Lung (tissue), 12 donors: ENCODE results near the gene TLE4. TPM values are rescaled to one million over a fixed set of nuclear protein-coding genes. Genes with fewer than 3 reads are reported as not detected.
"Not testable (repeated sequence)": the region's sequence is repeated elsewhere in the genome, so short reads cannot be mapped to it uniquely, and the experiment has no call there.

ENCODE experiments used
- ATAC-seq: fragments of 200-7000 bp; cut with Tn5 transposase; one replicate; pipeline ENCODE4 v1.9.1; 2020; ENCODE audit warnings: moderate number of reproducible peaks; ENCODE audit not compliant: insufficient read depth, low FRiP score
- DNase-seq, 3 donors: peaks; one replicate each; pipeline ENCODE4 v3.0.0-alpha.2; 2013 to 2017
- H3K27ac ChIP-seq, 2 donors: one replicate each; pipeline ENCODE4 v1.5.1; 2013; ENCODE audit warnings: mild to moderate bottlenecking in 2 of 2, moderate library complexity in 2 of 2, control low read depth in 1 of 2, inconsistent platforms in 1 of 2, low read depth in 1 of 2, low read length in 1 of 2
- H3K27me3 ChIP-seq, 3 donors: one replicate each; pipeline ENCODE4 v1.5.1; 2013; ENCODE audit warnings: low read length in 2 of 3; ENCODE audit not compliant: control insufficient read depth in 3 of 3, insufficient read depth in 3 of 3
- H3K36me3 ChIP-seq, 4 donors: one replicate each; pipeline ENCODE4 v1.5.1; 2013; ENCODE audit warnings: low read length in 4 of 4, mild to moderate bottlenecking in 1 of 4, moderate library complexity in 1 of 4; ENCODE audit not compliant: control insufficient read depth in 4 of 4, insufficient read depth in 4 of 4
- H3K4me1 ChIP-seq, 5 donors: one replicate each; pipeline ENCODE4 v1.5.1; 2013; ENCODE audit warnings: low read length in 5 of 5, mild to moderate bottlenecking in 2 of 5, moderate library complexity in 1 of 5; ENCODE audit not compliant: control insufficient read depth in 5 of 5, insufficient read depth in 5 of 5
- H3K4me3 ChIP-seq: one replicate; pipeline ENCODE4 v1.5.1; 2013; ENCODE audit warnings: mild to moderate bottlenecking, control low read depth, moderate library complexity
- H3K9ac ChIP-seq, 2 donors: one replicate each; pipeline ENCODE4 v1.5.1; 2013; ENCODE audit warnings: low read length in 2 of 2, control low read depth in 1 of 2; ENCODE audit not compliant: insufficient read depth in 1 of 2
- H3K9me3 ChIP-seq, 4 donors: one replicate each; pipeline ENCODE4 v1.5.1; 2013; ENCODE audit warnings: low read length in 3 of 4, mild to moderate bottlenecking in 1 of 4, moderate library complexity in 1 of 4; ENCODE audit not compliant: control insufficient read depth in 4 of 4, insufficient read depth in 3 of 4
- WGBS, 2 donors: extraction: QIAGEN DNeasy Blood & Tissue Kit; methylation state at CpG; one replicate each; pipeline ENCODE4 v1.1.7; 2013; 5-methylcytosine and 5-hydroxymethylcytosine counted together
- polyA plus RNA-seq, 2 donors: library from polyadenylated mRNA; stranded (reverse); fragments of 200-250 nt; gene quantifications; one replicate each; pipeline ENCODE4 v1.2.1, GENCODE V29; 2013
- total RNA-seq, 2 donors: library from RNA; depleted of rRNA in 1 of 2; stranded (reverse); fragments of >200 nt in 1 of 2; gene quantifications; one replicate each; pipeline ENCODE4 v1.2.1, GENCODE V29; 2014 to 2021
- TF ChIP-seq, protein P1 (sequence below): IDR thresholded peaks from 2 replicates; pipeline ENCODE4 v1.5.1; 2012; ENCODE audit warnings: mild to moderate bottlenecking; ENCODE audit errors: control extremely low read depth, extremely low read depth
- donor health status: control.
- donor health status: control.
- donor health status: Bipolar disorder and iron deficiency.
- donor health status: healthy.
- donor health status: DM: yes; HTN: yes; CAD: no.

TLE4 gene
- total and polyA plus RNA-seq, 4 donors, result 6.1 to 44.1 (median 26.3) TPM

GRCh38 chr9:79542735-79543620 lies 28.8 kb upstream of the TLE4 start:
- Histone ChIP-seq H3K4me3 (no peak overlapping the region), H3K9ac (no peak overlapping the region), H3K4me1 (no peaks in the 10 kb centered on the region), H3K36me3 (no peaks in the 10 kb centered on the region), H3K27me3 (no peaks in the 10 kb centered on the region), H3K27ac (no peak overlapping the region), H3K9me3 (no peaks in the 10 kb centered on the region)
- TF ChIP-seq, protein P1, sequence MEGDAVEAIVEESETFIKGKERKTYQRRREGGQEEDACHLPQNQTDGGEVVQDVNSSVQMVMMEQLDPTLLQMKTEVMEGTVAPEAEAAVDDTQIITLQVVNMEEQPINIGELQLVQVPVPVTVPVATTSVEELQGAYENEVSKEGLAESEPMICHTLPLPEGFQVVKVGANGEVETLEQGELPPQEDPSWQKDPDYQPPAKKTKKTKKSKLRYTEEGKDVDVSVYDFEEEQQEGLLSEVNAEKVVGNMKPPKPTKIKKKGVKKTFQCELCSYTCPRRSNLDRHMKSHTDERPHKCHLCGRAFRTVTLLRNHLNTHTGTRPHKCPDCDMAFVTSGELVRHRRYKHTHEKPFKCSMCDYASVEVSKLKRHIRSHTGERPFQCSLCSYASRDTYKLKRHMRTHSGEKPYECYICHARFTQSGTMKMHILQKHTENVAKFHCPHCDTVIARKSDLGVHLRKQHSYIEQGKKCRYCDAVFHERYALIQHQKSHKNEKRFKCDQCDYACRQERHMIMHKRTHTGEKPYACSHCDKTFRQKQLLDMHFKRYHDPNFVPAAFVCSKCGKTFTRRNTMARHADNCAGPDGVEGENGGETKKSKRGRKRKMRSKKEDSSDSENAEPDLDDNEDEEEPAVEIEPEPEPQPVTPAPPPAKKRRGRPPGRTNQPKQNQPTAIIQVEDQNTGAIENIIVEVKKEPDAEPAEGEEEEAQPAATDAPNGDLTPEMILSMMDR, result no peak
- 90 to 91% methylated on average over 3 of the region's 3 CpGs for WGBS, 2 donors
- ATAC-seq (no peak), DNase-seq (no peak)

GRCh38 chr9:79544375-79544774 lies 27.4 kb upstream of the TLE4 start:
- not testable (repeated sequence) for H3K4me1 ChIP-seq, H3K4me3 ChIP-seq, H3K9me3 ChIP-seq, H3K27ac ChIP-seq, DNase-seq, ATAC-seq, H3K36me3 ChIP-seq, H3K27me3 ChIP-seq, H3K9ac ChIP-seq
- WGBS, 2 donors, result 80 to 83% methylated on average over 7 of the region's 7 CpGs

GRCh38 chr9:79551586-79551985 lies 20.2 kb upstream of the TLE4 start:
- Histone ChIP-seq H3K4me3 (no peak overlapping the region), H3K4me1 (no peaks in the 10 kb centered on the region), H3K9me3 (peaks cover 0 to 9% (median under 1%) of the 10 kb centered on the region in 4 donors), H3K27me3 (no peaks in the 10 kb centered on the region), H3K36me3 (no peaks in the 10 kb centered on the region), H3K9ac (no peak overlapping the region), H3K27ac (no peak overlapping the region)
- no peak for DNase-seq
- no peak for ATAC-seq
- TF ChIP-seq, protein P1, result no peak
- WGBS, 2 donors, result 85 to 89% methylated on average over 4 of the region's 4 CpGs

- Histone ChIP-seq H3K4me1 (no peaks in the 10 kb centered on the region), H3K9me3 (peaks cover 0 to 9% (median under 1%) of the 10 kb centered on the region in 4 donors), H3K4me3 (no peak overlapping the region), H3K27me3 (no peaks in the 10 kb centered on the region), H3K36me3 (no peaks in the 10 kb centered on the region), H3K27ac (no peak overlapping the region), H3K9ac (no peak overlapping the region)
- DNase-seq (no peak), ATAC-seq (no peak)
- TF ChIP-seq, protein P1, result no peak
- WGBS, 2 donors, result 41 to 67% methylated on average over 1 of the region's 1 CpG
Observed at GRCh38 chr9:79551994-79552393, 19.8 kb upstream of the TLE4 start.
